Neuronal stem cell (in vitro differentiated cells): ENCODE measurements around the gene ABCC2.

Source experiments
- DNase-seq: peaks from one replicate; pipeline ENCODE4 v3.0.0-alpha.2; 2013; ENCODE audit warnings: low spot score
- H2AFZ ChIP-seq: one replicate; pipeline ENCODE4 v1.6.1; 2013; ENCODE audit warnings: mild to moderate bottlenecking, low read length, inconsistent platforms
- H2AK5ac ChIP-seq: 2 replicates; pipeline ENCODE4 v1.6.1; 2013; ENCODE audit warnings: low read depth, mild to moderate bottlenecking, inconsistent platforms, low read length, moderate library complexity, mixed read lengths
- H2BK120ac ChIP-seq: 2 replicates; pipeline ENCODE4 v1.6.1; 2013; ENCODE audit warnings: low read depth, mild to moderate bottlenecking, inconsistent platforms, low read length, moderate library complexity, mixed read lengths
- H2BK12ac ChIP-seq: one replicate; pipeline ENCODE4 v1.6.1; 2013; ENCODE audit warnings: low read length, inconsistent platforms
- H2BK15ac ChIP-seq: 2 replicates; pipeline ENCODE4 v1.6.1; 2013; ENCODE audit warnings: mild to moderate bottlenecking, low read length, inconsistent platforms, mixed read lengths
- H2BK5ac ChIP-seq: one replicate; pipeline ENCODE4 v1.6.1; 2013; ENCODE audit warnings: inconsistent platforms, mild to moderate bottlenecking, low read length, moderate library complexity
- H3K14ac ChIP-seq: one replicate; pipeline ENCODE4 v1.6.1; 2013; ENCODE audit warnings: low read length, inconsistent platforms
- H3K18ac ChIP-seq: 2 replicates; pipeline ENCODE4 v1.6.1; 2013; ENCODE audit warnings: low read length, inconsistent platforms
- H3K23ac ChIP-seq: 2 replicates; pipeline ENCODE4 v1.6.1; 2013; ENCODE audit warnings: low read depth, mild to moderate bottlenecking, mixed read lengths, low read length, inconsistent platforms; ENCODE audit not compliant: poor library complexity
- H3K27ac ChIP-seq: replicated peaks from 3 replicates; pipeline ENCODE4 v1.5.1; 2013; ENCODE audit warnings: low read length, inconsistent platforms
- H3K27me3 ChIP-seq, 3 experiments: 2 replicates each; pipeline ENCODE4 v1.6.1; 2013; ENCODE audit warnings: low read length in 3 of 3, mild to moderate bottlenecking in 2 of 3, inconsistent platforms in 1 of 3, low read depth in 1 of 3, mixed read lengths in 1 of 3, moderate library complexity in 1 of 3; ENCODE audit not compliant: control insufficient read depth in 3 of 3, insufficient read depth in 3 of 3
- H3K36me3 ChIP-seq, 2 donors: replicated peaks in 1 of 2; 2 replicates each; pipeline ENCODE4 v1.6.1; 2013; ENCODE audit warnings: low read length in 2 of 2; ENCODE audit not compliant: control insufficient read depth in 2 of 2, insufficient read depth in 2 of 2
- H3K4ac ChIP-seq: 2 replicates; pipeline ENCODE4 v1.6.1; 2013; ENCODE audit warnings: inconsistent platforms, mild to moderate bottlenecking, low read length, moderate library complexity
- H3K4me1 ChIP-seq, 2 donors: 1 replicate in 1 of 2; 2 replicates in 1 of 2; pipeline ENCODE4 v1.6.1; 2013; ENCODE audit warnings: low read length in 2 of 2, low read depth in 1 of 2; ENCODE audit not compliant: control insufficient read depth in 2 of 2, insufficient read depth in 1 of 2
- H3K4me2 ChIP-seq: one replicate; pipeline ENCODE4 v1.6.1; 2013; ENCODE audit warnings: mild to moderate bottlenecking, low read length, inconsistent platforms; ENCODE audit not compliant: insufficient read depth, poor library complexity, severe bottlenecking
- H3K4me3 ChIP-seq, 2 donors: 2 replicates each; pipeline ENCODE4 v1.5.1; 2013; ENCODE audit warnings: low read length in 2 of 2, mild to moderate bottlenecking in 2 of 2, inconsistent platforms in 1 of 2, moderate library complexity in 1 of 2
- H3K79me1 ChIP-seq: one replicate; pipeline ENCODE4 v1.6.1; 2013; ENCODE audit warnings: low read depth, mild to moderate bottlenecking, inconsistent platforms, low read length, moderate library complexity
- H3K9ac ChIP-seq: one replicate; pipeline ENCODE4 v1.6.1; 2013; ENCODE audit warnings: mild to moderate bottlenecking, low read depth, low read length, inconsistent platforms; ENCODE audit not compliant: poor library complexity
- H3K9me3 ChIP-seq, 2 donors: replicated peaks in 1 of 2; 2 replicates each; pipeline versions ENCODE3 to v1.6.1; 2013; ENCODE audit warnings: low read length in 2 of 2, mild to moderate bottlenecking in 2 of 2, inconsistent platforms in 1 of 2, low read depth in 1 of 2, mixed read lengths in 1 of 2, moderate library complexity in 1 of 2; ENCODE audit not compliant: control insufficient read depth in 2 of 2, insufficient read depth in 1 of 2
- H4K8ac ChIP-seq: one replicate; pipeline ENCODE4 v1.6.1; 2013; ENCODE audit warnings: low read depth, mild to moderate bottlenecking, inconsistent platforms, low read length, moderate library complexity
- H4K91ac ChIP-seq: one replicate; pipeline ENCODE4 v1.6.1; 2013; ENCODE audit warnings: low read length, low read depth, mild to moderate bottlenecking, inconsistent platforms; ENCODE audit not compliant: poor library complexity
- WGBS, 2 donors: extraction: QIAGEN DNeasy Blood & Tissue Kit; methylation state at CpG; one replicate each; pipeline ENCODE4 v1.1.7; 2013; ENCODE audit warnings: missing lambda C conversion rate in 2 of 2, mixed read lengths in 1 of 2; ENCODE audit not compliant: insufficient read length in 2 of 2, insufficient replicate concordance in 1 of 2; ENCODE audit errors: extremely low coverage in 2 of 2; 5-methylcytosine and 5-hydroxymethylcytosine counted together

The ABCC2 gene

GRCh38 chr10:99852481-99853213 lies 70.2 kb downstream of the ABCC2 start:
- no CpG with 5 or more reads among the region's 3 CpGs for WGBS, 2 donors
- Histone ChIP-seq H3K4me3 (no peak overlapping the region), H3K9me3 (no peaks in the 10 kb centered on the region), H3K4me2 (no peak overlapping the region), H2AK5ac (no peak overlapping the region), H3K4ac (no peak overlapping the region), H3K27ac (no peak overlapping the region), H3K14ac (no peak overlapping the region), H3K9ac (no peak overlapping the region), H3K23ac (no peak overlapping the region), H3K4me1 (peaks cover 5 to 11% of the 10 kb centered on the region in 2 donors), H3K27me3 (no peaks in the 10 kb centered on the region), H3K79me1 (no peaks in the 10 kb centered on the region), H2BK120ac (no peak overlapping the region), H3K36me3 (no peaks in the 10 kb centered on the region), H2BK5ac (no peak overlapping the region), H2BK15ac (no peak overlapping the region), H3K18ac (no peak overlapping the region), H4K8ac (no peak overlapping the region), H2AFZ (no peak overlapping the region), H2BK12ac (no peak overlapping the region), H4K91ac (no peak overlapping the region)
- no peak for DNase-seq

- Histone ChIP-seq H3K9ac (no peak overlapping the region), H3K4ac (no peak overlapping the region), H3K79me1 (no peaks in the 10 kb centered on the region), H3K27ac (no peak overlapping the region), H3K27me3 (no peaks in the 10 kb centered on the region), H3K18ac (no peak overlapping the region), H4K8ac (no peak overlapping the region), H2BK15ac (no peak overlapping the region), H4K91ac (no peak overlapping the region), H3K14ac (no peak overlapping the region), H3K4me2 (no peak overlapping the region), H3K23ac (no peak overlapping the region), H3K4me1 (peaks cover 5 to 11% of the 10 kb centered on the region in 2 donors), H2AFZ (no peak overlapping the region), H2BK120ac (no peak overlapping the region), H3K4me3 (no peak overlapping the region), H3K9me3 (no peaks in the 10 kb centered on the region), H2BK12ac (no peak overlapping the region), H2AK5ac (no peak overlapping the region), H3K36me3 (no peaks in the 10 kb centered on the region), H2BK5ac (no peak overlapping the region)
- WGBS, 2 donors: 100% methylated on average over 1 of the region's 3 CpGs; no CpG with 5 or more reads in 1 of the 2 donors
- no peak for DNase-seq
Measured at GRCh38 chr10:99853655-99854054, 71.2 kb downstream of the ABCC2 start.

GRCh38 chr10:99854860-99855259 lies 72.4 kb downstream of the ABCC2 start:
- no peak overlapping the region for H2AK5ac ChIP-seq
- H3K14ac ChIP-seq: no peak overlapping the region
- H4K91ac ChIP-seq: no peak overlapping the region
- H4K8ac ChIP-seq: no peak overlapping the region
- no peak overlapping the region for H2BK5ac ChIP-seq
- no peak for DNase-seq
- no peak overlapping the region for H2BK12ac ChIP-seq
- no peak overlapping the region for H3K4ac ChIP-seq
- H3K36me3 ChIP-seq: no peaks in the 10 kb centered on the region
- no peak overlapping the region for H3K18ac ChIP-seq
- no peak overlapping the region for H3K23ac ChIP-seq
- no peaks in the 10 kb centered on the region for H3K79me1 ChIP-seq
- H3K4me1 ChIP-seq: peaks cover 5 to 8% of the 10 kb centered on the region in 2 donors
- H3K27ac ChIP-seq: no peak overlapping the region
- H3K9me3 ChIP-seq: no peaks in the 10 kb centered on the region
- no peak overlapping the region for H2AFZ ChIP-seq
- H3K27me3 ChIP-seq: no peaks in the 10 kb centered on the region
- no peak overlapping the region for H2BK120ac ChIP-seq
- no peak overlapping the region for H3K4me2 ChIP-seq
- no CpG with 5 or more reads among the region's 6 CpGs for WGBS, 2 donors
- no peak overlapping the region for H2BK15ac ChIP-seq
- no peak overlapping the region for H3K9ac ChIP-seq
- H3K4me3 ChIP-seq: no peak overlapping the region

- Histone ChIP-seq H4K8ac (no peak overlapping the region), H3K4me1 (peaks cover 1 to 2% of the 10 kb centered on the region in 2 donors), H3K23ac (no peak overlapping the region), H3K27ac (no peak overlapping the region), H3K4me2 (no peak overlapping the region), H3K79me1 (no peaks in the 10 kb centered on the region), H3K14ac (no peak overlapping the region), H3K18ac (no peak overlapping the region), H2BK15ac (no peak overlapping the region), H3K27me3 (no peaks in the 10 kb centered on the region), H2BK5ac (no peak overlapping the region), H3K9me3 (no peaks in the 10 kb centered on the region), H2AK5ac (no peak overlapping the region), H3K9ac (no peak overlapping the region), H3K4me3 (no peak overlapping the region), H3K4ac (no peak overlapping the region), H2AFZ (no peak overlapping the region), H2BK120ac (no peak overlapping the region), H2BK12ac (no peak overlapping the region), H4K91ac (no peak overlapping the region), H3K36me3 (no peaks in the 10 kb centered on the region)
- no CpG with 5 or more reads among the region's 8 CpGs for WGBS, 2 donors
- no peak for DNase-seq
Measured at GRCh38 chr10:99855479-99856071, 73.1 kb downstream of the ABCC2 start.
